ENCODE results near the gene CUL1. TPM values are rescaled to one million over a fixed set of nuclear protein-coding genes. Genes with fewer than 3 reads are reported as not detected.
A peak's percentile ranks its signal among the peaks of the same experiment; 100 is the strongest.

CUL1 gene
- total RNA-seq (2014; rRNA removed) (38.0 and 43.6 TPM in 2 replicates), Bru-seq, nascent RNA (percentile 93 among the genes with signal in this experiment), BruChase-seq, experiment 1, labeled RNA remaining after a 6-hour chase (percentile 87 among the genes with signal in this experiment), BruChase-seq, experiment 2, labeled RNA remaining after a 2-hour chase (percentile 92 among the genes with signal in this experiment)
- long read RNA-seq, transcript CUL1-201 (22 exons, 3,064 nt) = major isoform, 231 of 266 reads
- long read RNA-seq, partial matches to known transcripts = 20 of 266 reads
- long read RNA-seq, other reads (novel, unspliced or antisense) = 14 of 266 reads

DNA sequence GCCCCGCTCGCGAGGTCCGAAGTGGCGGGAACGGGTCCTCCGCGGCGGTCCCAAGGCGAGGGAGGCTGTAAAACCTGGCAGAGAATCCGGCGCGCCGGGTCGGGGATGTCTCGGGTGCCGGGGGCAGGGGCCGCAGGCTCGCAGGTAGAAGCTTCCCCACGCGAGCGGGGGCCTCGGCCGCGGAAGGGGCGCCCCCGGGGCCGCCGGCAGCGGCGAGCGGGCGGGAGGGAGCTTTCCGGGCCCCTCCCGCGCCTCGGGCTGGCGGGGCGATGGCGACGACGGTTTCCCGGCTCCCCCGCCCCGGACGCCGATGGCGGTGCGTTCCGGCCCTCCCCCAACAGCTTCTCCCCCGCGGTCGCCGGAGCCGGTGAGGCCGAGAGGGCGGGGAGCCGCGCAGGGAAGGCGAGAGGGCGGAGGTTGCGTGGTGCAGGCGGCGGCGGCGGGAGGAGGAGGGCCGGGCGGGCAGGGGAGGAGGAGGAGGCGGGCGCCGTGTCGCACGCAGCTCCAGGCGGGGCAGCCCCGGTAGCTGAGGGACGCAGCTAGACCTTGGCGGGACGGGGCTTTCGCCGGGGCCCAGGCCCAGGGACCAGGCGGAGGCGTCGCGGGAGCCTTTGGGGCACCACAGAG, at the start of gene CUL1:
Gene CUL1 (plus strand): TSS at position 507 of the 627 bp plus-strand sequence. CDS start 31,220 bp downstream, outside the sequence.
- intact Hi-C loops (cut with micrococcal nuclease) = loop anchor here (2.0 to 5.0 kb wide), 2 partner anchors 46 to 124 kb away; no protein-coding TSS in a partner anchor
- peak; percentile 66 for DNase-seq
- Histone ChIP-seq H3K27ac (ENCODE audit: low read length) (peak within 1 kb of the TSS; percentile 65), H3K4me2 (ENCODE audit: low read length) (peak within 1 kb of the TSS; percentile 80), H2AFZ (ENCODE audit: low read length) (peak within 1 kb of the TSS; percentile 87), H3K9me2 (replicated peaks; ENCODE audit: low read length) (no peaks in the 10 kb centered on the region), H3K9ac (ENCODE audit: low read length) (peak within 1 kb of the TSS; percentile 95), H3K9me3 (ENCODE audit: low read length) (no peaks in the 10 kb centered on the region), H3K36me3 (ENCODE audit: low read depth, low read length) (no peaks in the 10 kb centered on the region), H4K20me1 (ENCODE audit: low read length) (peaks cover 35% of the 10 kb centered on the region), H3K4me1 (ENCODE audit: insufficient read depth, low read length) (peaks cover 33% of the 10 kb centered on the region), H3F3A (ENCODE audit: low read length, unreplicated experiment) (no peaks in the 10 kb centered on the region), H3K27me3 (ENCODE audit: low read length) (no peaks in the 10 kb centered on the region), H3K4me3 (ENCODE audit: low read length) (peak within 1 kb of the TSS; percentile 81), H3K79me2 (ENCODE audit: low read length) (peaks cover 60% of the 10 kb centered on the region)
- ChIA-PET CTCF (interaction anchor here (0.5 to 1.2 kb wide), 3 partner anchors 123 to 510 kb away, joined by 4 to 14 read pairs (median 7); no protein-coding TSS in a partner anchor), POLR2A (ENCODE audit: unreplicated experiment) (interaction anchor here (0.6 to 0.7 kb wide), 3 partner anchors 162 to 307 kb away, joined by 4 to 16 read pairs (median 12); no protein-coding TSS in a partner anchor)
- ATAC-seq = peak; percentile 77
- TF ChIP-seq EZH2 (IDR thresholded peaks at IDR 0.05; ENCODE audit: low read length, unreplicated experiment) = no peak
- TF ChIP-seq EZH2phosphoT487 (IDR thresholded peaks at IDR 0.05; ENCODE audit: borderline replicate concordance, low read length) = no peak
- TF ChIP-seq, protein P1, sequence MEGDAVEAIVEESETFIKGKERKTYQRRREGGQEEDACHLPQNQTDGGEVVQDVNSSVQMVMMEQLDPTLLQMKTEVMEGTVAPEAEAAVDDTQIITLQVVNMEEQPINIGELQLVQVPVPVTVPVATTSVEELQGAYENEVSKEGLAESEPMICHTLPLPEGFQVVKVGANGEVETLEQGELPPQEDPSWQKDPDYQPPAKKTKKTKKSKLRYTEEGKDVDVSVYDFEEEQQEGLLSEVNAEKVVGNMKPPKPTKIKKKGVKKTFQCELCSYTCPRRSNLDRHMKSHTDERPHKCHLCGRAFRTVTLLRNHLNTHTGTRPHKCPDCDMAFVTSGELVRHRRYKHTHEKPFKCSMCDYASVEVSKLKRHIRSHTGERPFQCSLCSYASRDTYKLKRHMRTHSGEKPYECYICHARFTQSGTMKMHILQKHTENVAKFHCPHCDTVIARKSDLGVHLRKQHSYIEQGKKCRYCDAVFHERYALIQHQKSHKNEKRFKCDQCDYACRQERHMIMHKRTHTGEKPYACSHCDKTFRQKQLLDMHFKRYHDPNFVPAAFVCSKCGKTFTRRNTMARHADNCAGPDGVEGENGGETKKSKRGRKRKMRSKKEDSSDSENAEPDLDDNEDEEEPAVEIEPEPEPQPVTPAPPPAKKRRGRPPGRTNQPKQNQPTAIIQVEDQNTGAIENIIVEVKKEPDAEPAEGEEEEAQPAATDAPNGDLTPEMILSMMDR (conservative IDR thresholded peaks at IDR 0.05; ENCODE audit: low read depth, low read length) = no peak
- no TSS peak for BruUV-seq (replicated peaks)

DNA sequence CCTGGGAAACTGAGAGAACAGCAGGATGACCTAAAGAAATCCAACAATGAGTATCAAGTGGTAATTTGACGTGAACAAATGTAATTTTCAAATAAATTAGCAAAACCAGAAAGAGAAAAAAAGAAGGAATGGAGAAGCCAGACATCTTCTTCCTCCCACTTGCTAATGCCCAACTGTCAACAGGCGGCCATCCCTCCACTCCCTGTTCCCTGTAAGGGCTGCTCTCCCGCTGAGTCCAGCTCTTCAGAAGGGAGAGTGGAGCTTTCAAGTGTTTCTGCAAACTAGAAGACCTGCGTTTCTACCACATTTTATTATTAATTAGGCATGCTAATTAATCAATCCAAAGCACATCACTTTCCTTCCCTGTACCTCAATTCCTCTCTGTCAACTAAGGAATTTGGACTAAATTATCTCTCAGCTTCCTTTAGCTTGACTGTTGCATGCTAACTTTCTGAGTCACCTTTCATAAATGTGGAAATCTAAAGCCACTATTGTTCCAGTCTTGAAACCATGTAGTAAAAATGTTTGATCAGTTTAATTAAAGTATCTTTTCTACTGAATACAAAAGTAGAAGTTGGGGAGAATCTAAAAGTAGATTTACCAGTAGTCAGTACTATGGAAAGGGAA, 48.4 kb upstream of the CUL1 start:
- intact Hi-C loops (cut with micrococcal nuclease) = loop anchor here (5.0 kb wide), 1 partner anchor 47 kb away; the partner anchor contains the start of gene CUL1
- Histone ChIP-seq H3K4me3 (ENCODE audit: low read length) (no peak overlapping the region), H4K20me1 (ENCODE audit: low read length) (no peaks in the 10 kb centered on the region), H3K4me1 (ENCODE audit: insufficient read depth, low read length) (peaks cover 12% of the 10 kb centered on the region; the same call in 1 of the 2 replicates), H3K4me2 (ENCODE audit: low read length) (no peak overlapping the region), H3K27me3 (ENCODE audit: low read length) (peaks cover 2% of the 10 kb centered on the region; the same call in 1 of the 2 replicates), H2AFZ (ENCODE audit: low read length) (no peak overlapping the region), H3K9me2 (replicated peaks; ENCODE audit: low read length) (no peaks in the 10 kb centered on the region), H3K9ac (ENCODE audit: low read length) (no peak overlapping the region), H3K27ac (ENCODE audit: low read length) (peak overlapping the region; percentile 31; the same call in 1 of the 2 replicates), H3K79me2 (ENCODE audit: low read length) (no peaks in the 10 kb centered on the region), H3F3A (ENCODE audit: low read length, unreplicated experiment) (no peaks in the 10 kb centered on the region), H3K36me3 (ENCODE audit: low read depth, low read length) (no peaks in the 10 kb centered on the region), H3K9me3 (ENCODE audit: low read length) (no peaks in the 10 kb centered on the region)
- POLR2A ChIA-PET (ENCODE audit: unreplicated experiment) = no interaction called here
- DNase-seq (peak; percentile 76), ATAC-seq (peak; percentile 93)
- CTCF ChIA-PET = no interaction called here
- TF ChIP-seq EZH2 (IDR thresholded peaks at IDR 0.05; ENCODE audit: low read length, unreplicated experiment) (no peak), EZH2phosphoT487 (IDR thresholded peaks at IDR 0.05; ENCODE audit: borderline replicate concordance, low read length) (no peak)
- TF ChIP-seq, protein P1 (conservative IDR thresholded peaks at IDR 0.05; ENCODE audit: low read depth, low read length) = no peak
- no TSS peak for BruUV-seq (replicated peaks)

All from PC-3 (cell line).